HG03457 (cell line): ENCODE results near the gene SEMA5A.

Experiments
- ATAC-seq: cut with Tn5 transposase; IDR thresholded peaks from one replicate; pipeline ENCODE4 v1.9.1; 2021; ENCODE audit warnings: moderate number of reproducible peaks; ENCODE audit not compliant: unreplicated experiment

SEMA5A gene

GRCh38 chr5:9052421-9052820, 493.5 kb downstream of the SEMA5A start:
- no peak for ATAC-seq

DNA sequence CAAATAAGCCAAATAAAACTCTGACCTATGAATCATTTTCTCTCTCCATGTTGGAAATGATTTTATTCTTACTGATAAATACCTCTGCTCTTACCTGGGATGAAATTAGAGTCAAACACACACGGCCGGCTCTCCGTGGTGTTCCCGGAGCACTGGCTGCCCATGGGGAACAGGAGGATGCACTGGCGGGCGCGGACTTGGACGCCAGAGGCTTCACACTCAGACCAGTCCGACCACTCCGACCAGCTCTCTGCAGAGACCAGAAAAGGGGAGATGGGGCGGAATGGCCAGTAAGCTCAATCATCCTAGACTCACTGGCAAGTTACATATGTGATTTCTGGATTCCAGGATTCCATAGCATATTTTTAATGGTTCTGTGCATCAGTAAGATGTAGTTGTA, 494.1 kb downstream of the SEMA5A start:
- no peak for ATAC-seq

DNA sequence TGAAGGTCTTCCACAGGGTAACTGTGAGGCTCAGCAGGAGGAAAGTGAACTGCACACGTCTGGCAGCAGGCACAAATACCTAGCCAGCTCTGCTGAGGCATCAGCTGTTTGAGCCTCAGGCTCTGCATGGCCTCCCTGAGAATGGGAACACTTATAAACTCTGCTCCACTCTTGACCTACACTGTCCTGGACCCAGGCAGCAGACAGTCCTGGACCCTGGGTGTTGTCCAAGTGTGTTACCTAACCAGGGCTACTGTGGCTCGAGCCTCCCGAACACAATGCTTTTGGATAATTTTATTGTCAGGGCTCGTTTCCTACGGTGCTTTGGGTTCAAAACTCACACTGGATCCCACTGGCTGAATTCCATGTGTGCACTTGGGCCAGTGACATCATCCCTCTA, 497.9 kb downstream of the SEMA5A start:
- no peak for ATAC-seq

DNA sequence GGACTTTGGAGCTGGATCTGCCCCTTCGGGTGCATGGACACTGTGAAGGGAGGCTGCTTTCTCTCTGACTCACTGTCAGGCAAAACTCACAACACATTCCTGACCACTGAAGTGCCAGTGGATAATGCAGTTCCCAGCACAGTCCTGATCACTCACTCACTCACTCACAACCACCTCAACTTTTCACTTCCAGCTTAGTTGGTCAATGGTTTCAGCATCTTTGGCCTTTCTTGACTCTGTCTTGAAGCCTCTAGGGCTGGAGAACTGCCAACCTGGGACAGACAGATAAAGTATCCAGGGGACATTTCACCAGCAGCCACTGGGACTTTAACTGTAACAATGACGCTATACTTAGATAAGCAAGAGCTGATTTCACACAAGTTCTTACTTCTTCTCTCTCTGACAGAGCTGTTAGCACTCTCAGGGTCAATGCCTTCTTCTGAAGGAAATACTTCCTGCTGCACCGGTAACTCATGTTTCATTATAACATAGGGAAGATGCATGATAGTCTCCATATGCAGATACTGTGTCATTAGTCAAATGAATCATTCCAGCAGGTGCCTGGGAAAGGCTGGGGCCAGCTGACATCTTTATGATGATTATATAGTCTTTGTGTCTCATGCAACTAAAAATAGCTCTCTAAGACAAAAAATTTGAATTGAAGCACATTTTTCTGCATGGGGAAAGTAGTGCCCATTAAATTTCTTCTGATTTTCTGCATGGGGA, 499.0 kb downstream of the SEMA5A start:
- ATAC-seq = no peak

DNA sequence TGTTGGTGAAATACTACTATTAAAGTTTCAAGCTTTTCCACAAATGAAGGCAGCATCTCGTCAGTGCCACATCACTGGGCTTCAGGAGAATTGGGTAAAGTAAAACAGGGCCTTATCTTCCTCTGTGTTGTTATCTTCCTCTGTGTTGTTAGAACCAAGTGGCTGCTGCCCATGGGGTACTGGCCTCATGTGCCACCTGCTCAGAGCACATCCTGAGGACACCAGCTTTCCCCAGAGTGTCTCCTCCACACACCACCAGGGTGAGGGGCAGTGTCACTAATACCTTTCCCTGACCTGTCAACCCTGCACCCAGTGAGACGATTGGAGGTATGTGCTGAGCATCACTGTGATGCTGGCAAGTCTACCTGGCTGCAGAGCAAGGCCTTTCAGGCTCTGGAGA, 499.9 kb downstream of the SEMA5A start:
- ATAC-seq = no peak

- ATAC-seq = no peak
These were observed 503.6 kb downstream of the SEMA5A start for GRCh38 chr5:9042241-9042640.

- no peak for ATAC-seq
These were observed 505.4 kb downstream of the SEMA5A start for GRCh38 chr5:9040475-9040874.

DNA sequence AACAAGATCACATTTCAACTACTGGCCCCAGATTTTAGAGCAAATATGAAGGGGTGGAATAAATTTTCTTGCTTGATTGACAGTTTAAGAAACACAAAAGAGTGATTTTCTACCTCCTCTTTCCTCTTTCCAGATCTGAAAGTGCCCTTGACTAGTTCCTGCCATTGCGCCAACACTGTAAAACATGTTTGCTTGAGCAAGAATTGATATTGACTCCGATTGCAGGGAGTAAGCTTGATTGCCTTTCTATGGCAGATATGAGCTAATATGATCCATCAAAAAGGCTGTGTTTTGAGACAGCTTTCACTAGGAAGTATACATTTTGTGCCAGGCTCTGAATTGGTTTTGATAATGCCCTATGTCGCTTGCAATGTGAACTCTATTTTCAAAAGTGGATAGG, 508.8 kb downstream of the SEMA5A start:
- no peak for ATAC-seq

DNA sequence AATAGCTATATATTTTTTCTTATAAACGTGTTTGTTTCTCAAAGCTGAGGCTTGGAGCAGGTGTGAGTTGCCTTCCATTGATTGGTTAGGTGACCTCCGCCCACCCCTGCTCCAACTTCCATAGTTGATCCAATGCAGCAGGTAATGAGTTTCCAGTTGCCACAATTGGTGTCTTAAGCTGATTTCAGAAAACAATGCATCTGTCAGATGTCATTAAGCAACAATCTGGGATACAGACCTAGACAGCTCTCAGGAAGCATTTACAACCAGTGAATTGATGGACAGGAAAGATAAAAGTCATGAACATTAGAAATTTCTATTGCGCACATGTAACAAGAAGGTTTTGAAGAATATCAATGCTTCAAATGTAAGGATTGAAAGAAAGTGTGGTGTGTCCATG, 510.5 kb downstream of the SEMA5A start:
- no peak for ATAC-seq

DNA sequence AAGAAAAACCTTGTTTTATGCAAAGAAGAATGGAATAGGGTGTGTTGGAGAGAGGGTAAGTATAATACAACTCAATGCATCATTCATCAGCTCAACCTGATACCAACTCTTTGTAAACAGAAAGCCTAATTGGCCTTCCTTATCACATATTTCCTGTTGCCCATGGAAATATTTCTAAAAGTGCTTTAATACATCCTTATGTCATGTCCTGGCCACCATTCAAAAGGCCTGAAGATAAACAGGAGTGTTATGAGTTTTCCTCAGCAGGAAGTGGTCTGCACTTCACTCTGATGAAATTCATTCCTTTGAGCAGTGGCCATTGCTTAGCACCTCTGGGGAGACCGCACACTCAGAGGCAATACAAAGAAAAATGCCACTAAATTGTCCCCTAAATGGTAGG, 511.2 kb downstream of the SEMA5A start:
- ATAC-seq = no peak

DNA sequence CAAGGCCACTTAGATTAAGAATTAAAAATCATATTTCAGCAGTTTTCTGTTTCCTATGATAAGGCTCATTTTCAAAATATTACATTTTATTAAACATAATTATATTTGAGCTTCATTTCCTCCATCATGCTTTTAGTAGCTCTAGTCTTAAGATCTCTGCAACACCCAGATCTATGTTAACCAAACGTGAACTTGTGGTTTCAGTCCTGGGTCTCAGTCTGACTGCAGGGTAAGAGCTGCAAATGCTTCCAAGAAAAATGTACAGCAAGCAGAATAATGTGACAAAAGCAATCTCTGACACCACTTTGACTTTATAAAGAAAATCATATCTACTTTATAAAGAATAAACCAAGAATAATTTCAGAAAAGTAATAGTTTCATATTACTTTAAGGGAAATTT, 512.4 kb downstream of the SEMA5A start:
- ATAC-seq = no peak

DNA sequence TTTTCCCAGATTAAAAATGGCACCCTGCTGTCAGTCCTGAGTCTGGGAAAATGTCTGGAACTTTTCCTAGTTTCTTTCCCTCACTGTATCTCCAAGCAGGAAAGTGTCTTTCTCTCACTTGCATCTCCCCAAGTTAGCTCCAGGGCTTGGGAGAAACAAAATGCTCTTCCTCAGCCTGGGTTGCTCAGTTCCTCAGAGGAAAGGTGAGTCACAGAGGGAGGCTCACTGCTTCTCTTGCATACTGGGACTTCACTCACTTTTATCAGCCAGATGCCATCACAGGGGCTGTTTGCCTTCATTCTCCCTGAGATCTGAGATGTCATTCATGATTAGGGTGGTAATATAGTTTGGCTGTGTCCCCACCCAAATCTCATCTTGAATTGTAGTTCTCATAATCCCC, 519.9 kb downstream of the SEMA5A start:
- ATAC-seq = no peak

GRCh38 chr5:9020996-9021395, 524.9 kb downstream of the SEMA5A start:
- no peak for ATAC-seq

GRCh38 chr5:9015937-9016270, 530.0 kb downstream of the SEMA5A start:
- ATAC-seq = no peak

- ATAC-seq = no peak
These were observed 530.5 kb downstream of the SEMA5A start for GRCh38 chr5:9015260-9015936.

- no peak for ATAC-seq
These were observed 532.7 kb downstream of the SEMA5A start for GRCh38 chr5:9013147-9013546.

- ATAC-seq = no peak
These were observed 535.8 kb downstream of the SEMA5A start for GRCh38 chr5:9009931-9010651.

- no peak for ATAC-seq
These were observed 548.3 kb downstream of the SEMA5A start for GRCh38 chr5:8997542-8998070.

DNA sequence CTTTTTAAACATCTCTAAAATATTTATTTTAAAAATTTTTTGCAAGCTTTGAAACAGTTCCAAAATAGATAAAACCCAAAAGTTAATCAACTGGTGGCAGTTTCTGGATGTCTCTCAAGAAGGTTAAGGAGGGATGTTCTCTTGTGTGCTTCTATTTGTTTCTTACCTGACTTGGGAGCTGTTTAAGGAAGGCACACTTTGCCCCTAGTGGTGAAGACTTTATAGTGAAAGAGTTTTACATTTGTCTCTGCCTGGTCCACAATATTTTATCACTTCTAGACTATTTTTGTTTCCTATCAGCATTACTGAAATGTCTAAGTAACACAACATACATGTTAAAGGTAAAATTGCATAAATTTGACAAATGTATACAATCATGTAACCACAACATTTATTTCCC, 552.8 kb downstream of the SEMA5A start:
- no peak for ATAC-seq
